Mammary epithelial cell (primary cell): ENCODE data around the gene IFIT1B.

Experiments used
- CTCF ChIP-seq, 2 donors: IDR thresholded peaks in 1 of 2; conservative IDR thresholded peaks in 1 of 2; 2 replicates each; pipeline ENCODE4 v1.5.1; 2011 to 2012; ENCODE audit warnings: inconsistent platforms in 2 of 2, low read length in 2 of 2, mild to moderate bottlenecking in 2 of 2, control low read depth in 1 of 2, low read depth in 1 of 2; ENCODE audit not compliant: insufficient read depth in 1 of 2; ENCODE audit errors: extremely low read depth in 1 of 2
- EZH2 ChIP-seq: IDR thresholded peaks from 2 replicates; pipeline ENCODE4 v1.6.1; 2012; ENCODE audit warnings: low read length, inconsistent platforms, borderline replicate concordance

DNA sequence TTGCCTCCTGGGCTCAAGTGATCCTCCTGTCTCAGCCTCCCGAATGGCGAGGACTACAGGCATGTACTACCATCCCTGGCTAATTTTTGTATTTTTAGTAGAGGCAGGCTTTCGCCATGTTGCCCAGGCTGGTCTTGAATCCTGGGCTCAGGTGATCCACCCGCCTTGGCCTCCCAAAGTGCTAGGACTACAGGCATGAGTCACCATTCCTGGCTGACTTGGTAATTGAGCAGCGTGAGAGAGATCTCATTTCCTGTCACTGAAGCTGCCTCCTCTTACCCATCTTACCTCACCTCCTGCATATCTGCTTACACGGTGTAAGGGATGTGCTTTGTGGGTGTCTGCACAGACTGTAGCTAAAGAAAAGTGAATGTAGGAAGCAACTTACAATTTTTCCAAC lies 40.4 kb upstream of the IFIT1B start:
- no peak for TF ChIP-seq CTCF (conservative IDR thresholded peaks at IDR 0.05 in 1 of 2, IDR thresholded peaks at IDR 0.05 in 1 of 2; ENCODE audit: extremely low read depth in 1 of 2, insufficient read depth in 1 of 2, low read depth in 1 of 2, low read length in 2 of 2)
- no peak for TF ChIP-seq EZH2
